ENCODE data around the gene SLC35C1. TPM values are rescaled to one million over a fixed set of nuclear protein-coding genes. Genes with fewer than 3 reads are reported as not detected.

The SLC35C1 gene
- total and polyA plus RNA-seq, 2 donors (not counting 3 experiments of a cell fraction or from before 2014, with no cell fraction given), result 8.5 to 19.8 TPM

DNA sequence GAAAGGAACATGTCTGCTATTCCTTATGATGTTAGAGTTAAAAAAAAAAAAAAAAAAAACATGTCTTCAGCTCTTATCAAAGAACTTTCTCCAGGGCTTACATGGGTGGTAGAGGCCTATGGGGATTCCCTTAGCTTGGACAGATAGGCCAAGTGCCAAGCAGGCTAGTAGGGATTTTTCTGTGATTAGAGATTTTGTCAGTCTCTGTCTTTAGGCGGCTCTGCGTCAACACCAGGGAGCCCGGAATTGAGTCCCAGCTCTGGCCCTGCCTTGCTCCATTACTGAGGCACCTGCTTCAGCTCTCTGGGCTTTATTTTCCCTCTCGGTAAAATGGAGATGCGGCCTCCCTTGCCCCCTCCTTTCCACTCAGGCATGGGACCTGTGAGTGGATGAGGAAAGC is 55.4 kb downstream of the SLC35C1 start:
- Histone ChIP-seq H3K4me3 (replicated peaks in 1 of 3; ENCODE audit: insufficient read depth in 1 of 3, low read depth in 1 of 3, low read length in 3 of 3) (no peak overlapping the region), H3K4me2 (ENCODE audit: insufficient read depth, low read length) (no peak overlapping the region), H3K9me3 (replicated peaks; ENCODE audit: control insufficient read depth, insufficient read depth, low read length) (no peaks in the 10 kb centered on the region), H2AFZ (ENCODE audit: low read depth, low read length) (no peak overlapping the region), H3K9ac (replicated peaks; ENCODE audit: extremely low read depth, insufficient read depth, low read length) (no peak overlapping the region), H3K79me2 (ENCODE audit: control insufficient read depth, insufficient read depth, low read length) (no peaks in the 10 kb centered on the region), H3K4me1 (ENCODE audit: control insufficient read depth, extremely low read depth, insufficient read depth, low read length) (peaks cover 28% of the 10 kb centered on the region), H4K20me1 (replicated peaks; ENCODE audit: control insufficient read depth, extremely low read depth, insufficient read depth, low read length) (no peaks in the 10 kb centered on the region), H3K27ac (ENCODE audit: insufficient read depth, low read depth, low read length) (no peak overlapping the region), H3K9me1 (replicated peaks; ENCODE audit: control insufficient read depth, extremely low read depth, insufficient read depth, low read length) (no peaks in the 10 kb centered on the region), H3K27me3 (ENCODE audit: control insufficient read depth in 2 of 2, insufficient read depth in 2 of 2, low read length in 2 of 2) (no peaks in the 10 kb centered on the region), H3K36me3 (ENCODE audit: control insufficient read depth in 2 of 2, extremely low read depth in 1 of 2, insufficient read depth in 2 of 2, low read length in 2 of 2) (peaks cover 0 to 12% of the 10 kb centered on the region in 2 experiments)
- FAIRE-seq (no peak), DNase-seq (ENCODE audit: low read depth, low spot score) (no peak)
- TF ChIP-seq FOS (IDR thresholded peaks at IDR 0.05; ENCODE audit: borderline replicate concordance, insufficient read depth, low read length) (no peak), EZH2 (IDR thresholded peaks at IDR 0.05; ENCODE audit: borderline replicate concordance, low read depth, low read length, severe bottlenecking) (no peak), MYC (IDR thresholded peaks at IDR 0.05; ENCODE audit: low read depth, low read length) (no peak), GATA2 (IDR thresholded peaks at IDR 0.05; ENCODE audit: insufficient read depth, insufficient read length, low read depth, low read length) (no peak), POLR2A (IDR thresholded peaks at IDR 0.05; ENCODE audit: low read depth, low read length) (no peak), POLR2AphosphoS5 (IDR thresholded peaks at IDR 0.05; ENCODE audit: insufficient read depth, low read depth, low read length) (no peak), JUN (IDR thresholded peaks at IDR 0.05; ENCODE audit: borderline replicate concordance, insufficient read depth, insufficient read length, low read depth) (no peak)
- TF ChIP-seq, protein P1, sequence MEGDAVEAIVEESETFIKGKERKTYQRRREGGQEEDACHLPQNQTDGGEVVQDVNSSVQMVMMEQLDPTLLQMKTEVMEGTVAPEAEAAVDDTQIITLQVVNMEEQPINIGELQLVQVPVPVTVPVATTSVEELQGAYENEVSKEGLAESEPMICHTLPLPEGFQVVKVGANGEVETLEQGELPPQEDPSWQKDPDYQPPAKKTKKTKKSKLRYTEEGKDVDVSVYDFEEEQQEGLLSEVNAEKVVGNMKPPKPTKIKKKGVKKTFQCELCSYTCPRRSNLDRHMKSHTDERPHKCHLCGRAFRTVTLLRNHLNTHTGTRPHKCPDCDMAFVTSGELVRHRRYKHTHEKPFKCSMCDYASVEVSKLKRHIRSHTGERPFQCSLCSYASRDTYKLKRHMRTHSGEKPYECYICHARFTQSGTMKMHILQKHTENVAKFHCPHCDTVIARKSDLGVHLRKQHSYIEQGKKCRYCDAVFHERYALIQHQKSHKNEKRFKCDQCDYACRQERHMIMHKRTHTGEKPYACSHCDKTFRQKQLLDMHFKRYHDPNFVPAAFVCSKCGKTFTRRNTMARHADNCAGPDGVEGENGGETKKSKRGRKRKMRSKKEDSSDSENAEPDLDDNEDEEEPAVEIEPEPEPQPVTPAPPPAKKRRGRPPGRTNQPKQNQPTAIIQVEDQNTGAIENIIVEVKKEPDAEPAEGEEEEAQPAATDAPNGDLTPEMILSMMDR (IDR thresholded peaks at IDR 0.05; ENCODE audit: extremely low read depth in 1 of 2, insufficient read depth in 1 of 2, low read depth in 1 of 2, low read length in 2 of 2), result no peak
- TF ChIP-seq, protein P2, sequence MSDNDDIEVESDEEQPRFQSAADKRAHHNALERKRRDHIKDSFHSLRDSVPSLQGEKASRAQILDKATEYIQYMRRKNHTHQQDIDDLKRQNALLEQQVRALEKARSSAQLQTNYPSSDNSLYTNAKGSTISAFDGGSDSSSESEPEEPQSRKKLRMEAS (IDR thresholded peaks at IDR 0.05; ENCODE audit: insufficient read depth, insufficient read length), result no peak
- intact Hi-C loops (cut with micrococcal nuclease) (no loop called here), dilution Hi-C loops (cut with MboI; ENCODE audit: extremely low pct_ligation_motif_present, low sequenced_read_pairs) (no loop called here)
- POLR2A ChIA-PET, result interaction anchor here (0.6 kb wide), 1 partner anchor 20 kb away, joined by 3 read pairs; no protein-coding TSS in a partner anchor
- CTCF ChIA-PET, result interaction anchor here (1.3 to 1.7 kb wide), 3 partner anchors 9 to 12 kb away, joined by 3 to 5 read pairs (median 5); no protein-coding TSS in a partner anchor
- no TSS peak for BruUV-seq (replicated peaks)
